WTC11 (cell line): ENCODE measurements around the gene GALE.

ENCODE experiments used
- CTCF ChIP-seq: fragments of 200-600 bp; IDR thresholded peaks from 2 replicates; pipeline ENCODE4 v1.8.0; 2022; ENCODE audit warnings: antibody characterized with exemption
- E2F1 ChIP-seq: sonication (generic); formaldehyde crosslinking; IDR thresholded peaks from 2 replicates; pipeline ENCODE4 v1.8.0; 2022; ENCODE audit warnings: mild to moderate bottlenecking, missing genetic modification reagents
- E2F4 ChIP-seq: sonication (generic); formaldehyde crosslinking; IDR thresholded peaks from 2 replicates; pipeline ENCODE4 v1.8.1; 2022; ENCODE audit warnings: low read depth, mild to moderate bottlenecking, moderate library complexity, missing genetic modification reagents, borderline replicate concordance
- FOXP1 ChIP-seq: sonication (generic); formaldehyde crosslinking; IDR thresholded peaks from 2 replicates; pipeline ENCODE4 v1.8.0; 2022; ENCODE audit warnings: missing genetic modification reagents, mild to moderate bottlenecking, moderate library complexity, borderline replicate concordance
- GRHL2 ChIP-seq: fragments of 250-450 bp; sonication (Bioruptor Pico); IDR thresholded peaks from 2 replicates; pipeline ENCODE4 v1.8.0; 2022; ENCODE audit warnings: mild to moderate bottlenecking, moderate library complexity; ENCODE audit not compliant: insufficient replicate concordance, severe bottlenecking
- NFE2L1 ChIP-seq: sonication (generic); formaldehyde crosslinking; IDR thresholded peaks from 2 replicates; pipeline ENCODE4 v1.8.1; 2023; ENCODE audit warnings: missing genetic modification reagents
- NR3C1 ChIP-seq: sonication (generic); formaldehyde crosslinking; conservative IDR thresholded peaks from 2 replicates; pipeline ENCODE4 v1.8.1; 2023; ENCODE audit warnings: low read depth, mild to moderate bottlenecking, missing genetic modification reagents
- PRDM15 ChIP-seq: sonication (generic); formaldehyde crosslinking; IDR thresholded peaks from 2 replicates; pipeline ENCODE4 v1.8.0; 2022; ENCODE audit warnings: missing genetic modification reagents
- TEAD4 ChIP-seq: sonication (generic); formaldehyde crosslinking; IDR thresholded peaks from 2 replicates; pipeline ENCODE4 v1.8.0; 2022; ENCODE audit warnings: mild to moderate bottlenecking, missing genetic modification reagents
- ZNF121 ChIP-seq: sonication (generic); formaldehyde crosslinking; IDR thresholded peaks from 2 replicates; pipeline ENCODE4 v1.8.0; 2023; ENCODE audit warnings: missing genetic modification reagents
- ZNF416 ChIP-seq: fragments of 250-450 bp; sonication (Bioruptor Pico); IDR thresholded peaks from 2 replicates; pipeline ENCODE4 v1.9.0; 2021; ENCODE audit warnings: mild to moderate bottlenecking, inconsistent platforms

GRCh38 chr1:23759277-23759676, 41.3 kb downstream of the GALE start:
- TF ChIP-seq E2F1 (CRISPR knock-in tag) (no peak), NFE2L1 (CRISPR knock-in tag) (no peak), GRHL2 (CRISPR knock-in tag) (no peak), ZNF416 (CRISPR knock-in tag) (no peak), E2F4 (CRISPR knock-in tag) (no peak), CTCF (no peak), NR3C1 (CRISPR knock-in tag) (no peak), PRDM15 (CRISPR knock-in tag) (no peak), TEAD4 (CRISPR knock-in tag) (no peak), ZNF121 (CRISPR knock-in tag) (no peak), FOXP1 (CRISPR knock-in tag) (no peak)
